ENCODE data around the gene DARS1. TPM values are rescaled to one million over a fixed set of nuclear protein-coding genes. Genes with fewer than 3 reads are reported as not detected.

The DARS1 gene
- total RNA-seq, 1 experiment from 2014 or later = 57.5 TPM

- BruUV-seq (replicated peaks) = no TSS peak
- intact Hi-C loops (cut with micrococcal nuclease; ENCODE audit: unreplicated experiment) = no loop called here
- no peak for DNase-seq
- Mint-ChIP-seq H3K4me3 (ENCODE audit: low read depth, unreplicated experiment) (no peak overlapping the region), H3K36me3 (ENCODE audit: insufficient read depth, unreplicated experiment) (peaks cover 5% of the 10 kb centered on the region), H3K27ac (ENCODE audit: unreplicated experiment) (no peak overlapping the region), H3K9me3 (ENCODE audit: low read depth, unreplicated experiment) (no peaks in the 10 kb centered on the region), H3K27me3 (ENCODE audit: unreplicated experiment) (no peaks in the 10 kb centered on the region), H3K4me1 (ENCODE audit: low read depth, unreplicated experiment) (no peaks in the 10 kb centered on the region)
- CTCF ChIA-PET = no interaction called here
- no peak for TF ChIP-seq CTCF (IDR thresholded peaks at IDR 0.05; ENCODE audit: unreplicated experiment)
Observed at GRCh38 chr2:135926605-135927004, 58.8 kb downstream of the DARS1 start.

GRCh38 chr2:135925571-135925970 is 59.9 kb downstream of the DARS1 start:
- no peaks in the 10 kb centered on the region for H3K27me3 Mint-ChIP-seq (ENCODE audit: unreplicated experiment)
- no peak overlapping the region for H3K27ac Mint-ChIP-seq (ENCODE audit: unreplicated experiment)
- H3K36me3 Mint-ChIP-seq (ENCODE audit: insufficient read depth, unreplicated experiment) = peaks cover 5% of the 10 kb centered on the region
- no peaks in the 10 kb centered on the region for H3K4me1 Mint-ChIP-seq (ENCODE audit: low read depth, unreplicated experiment)
- no peak overlapping the region for H3K4me3 Mint-ChIP-seq (ENCODE audit: low read depth, unreplicated experiment)
- no peak for DNase-seq
- no peak for TF ChIP-seq CTCF (IDR thresholded peaks at IDR 0.05; ENCODE audit: unreplicated experiment)
- no peaks in the 10 kb centered on the region for H3K9me3 Mint-ChIP-seq (ENCODE audit: low read depth, unreplicated experiment)
- CTCF ChIA-PET = no interaction called here
- BruUV-seq (replicated peaks) = no TSS peak
- intact Hi-C loops (cut with micrococcal nuclease; ENCODE audit: unreplicated experiment) = no loop called here

- Mint-ChIP-seq H3K4me3 (ENCODE audit: low read depth, unreplicated experiment) (no peak overlapping the region), H3K4me1 (ENCODE audit: low read depth, unreplicated experiment) (no peaks in the 10 kb centered on the region), H3K36me3 (ENCODE audit: insufficient read depth, unreplicated experiment) (peaks cover 6% of the 10 kb centered on the region), H3K27me3 (ENCODE audit: unreplicated experiment) (no peaks in the 10 kb centered on the region), H3K9me3 (ENCODE audit: low read depth, unreplicated experiment) (no peaks in the 10 kb centered on the region), H3K27ac (ENCODE audit: unreplicated experiment) (no peak overlapping the region)
- CTCF ChIA-PET = no interaction called here
- no TSS peak for BruUV-seq (replicated peaks)
- DNase-seq = no peak
- TF ChIP-seq CTCF (IDR thresholded peaks at IDR 0.05; ENCODE audit: unreplicated experiment) = peak; percentile 13
- intact Hi-C loops (cut with micrococcal nuclease; ENCODE audit: unreplicated experiment) = loop anchor here (5.0 kb wide), 1 partner anchor 66 kb away; no protein-coding TSS in a partner anchor
Observed at GRCh38 chr2:135916207-135916606, 69.2 kb downstream of the DARS1 start.

GRCh38 chr2:135914485-135914884 is 70.9 kb downstream of the DARS1 start:
- H3K4me3 Mint-ChIP-seq (ENCODE audit: low read depth, unreplicated experiment) = no peak overlapping the region

More at GRCh38 chr2:135914485-135914884, 70.9 kb downstream of the DARS1 start:
- H3K27me3 Mint-ChIP-seq (ENCODE audit: unreplicated experiment) = no peaks in the 10 kb centered on the region
- H3K9me3 Mint-ChIP-seq (ENCODE audit: low read depth, unreplicated experiment) = no peaks in the 10 kb centered on the region
- no peak for TF ChIP-seq CTCF (IDR thresholded peaks at IDR 0.05; ENCODE audit: unreplicated experiment)
- intact Hi-C loops (cut with micrococcal nuclease; ENCODE audit: unreplicated experiment) = loop anchor here (5.0 kb wide), 1 partner anchor 203 kb away; the partner anchor contains the start of gene CXCR4
- peaks cover 7% of the 10 kb centered on the region for H3K36me3 Mint-ChIP-seq (ENCODE audit: insufficient read depth, unreplicated experiment)
- CTCF ChIA-PET = interaction anchor here (1.0 to 1.9 kb wide), 3 partner anchors 18 to 470 kb away, joined by 3 to 24 read pairs (median 3); no protein-coding TSS in a partner anchor
- DNase-seq = no peak
- no TSS peak for BruUV-seq (replicated peaks)
- no peak overlapping the region for H3K27ac Mint-ChIP-seq (ENCODE audit: unreplicated experiment)
- H3K4me1 Mint-ChIP-seq (ENCODE audit: low read depth, unreplicated experiment) = no peaks in the 10 kb centered on the region
